ENCODE measurements around the gene BLTP3B. TPM values are rescaled to one million over a fixed set of nuclear protein-coding genes. Genes with fewer than 3 reads are reported as not detected.

BLTP3B gene
- total RNA-seq, 1 donor: 55.7 TPM

- no peak for TF ChIP-seq CTCF (IDR thresholded peaks at IDR 0.05; ENCODE audit: extremely low read depth, low read depth, low read length)
- no peak overlapping the region for H3K4me3 ChIP-seq (ENCODE audit: insufficient read depth, low read length)
- no peaks in the 10 kb centered on the region for H3K36me3 ChIP-seq (ENCODE audit: insufficient read depth, low read length)
- no peak overlapping the region for H2AFZ ChIP-seq (ENCODE audit: low read length)
- H3K4me1 ChIP-seq (ENCODE audit: insufficient read depth, low read length): no peaks in the 10 kb centered on the region
- H3K27ac ChIP-seq (ENCODE audit: low read depth, low read length): no peak overlapping the region
- H3K27me3 ChIP-seq (ENCODE audit: insufficient read depth, low read length): peaks cover 4% of the 10 kb centered on the region
- H4K20me1 ChIP-seq (ENCODE audit: insufficient read depth, low read length): peaks cover 2% of the 10 kb centered on the region
- no peaks in the 10 kb centered on the region for H3K9me3 ChIP-seq (ENCODE audit: low read depth, low read length)
- no peaks in the 10 kb centered on the region for H3K79me2 ChIP-seq (ENCODE audit: insufficient read depth, low read length)
- no peak overlapping the region for H3K4me2 ChIP-seq (ENCODE audit: insufficient read depth, low read length)
- no peak for DNase-seq (ENCODE audit: insufficient read length, low spot score, missing footprints)
These were observed 23.6 kb upstream of the BLTP3B start for GRCh38 chr12:100166232-100166631.

- H3K4me1 ChIP-seq (ENCODE audit: insufficient read depth, low read length): no peaks in the 10 kb centered on the region
- H3K4me3 ChIP-seq (ENCODE audit: insufficient read depth, low read length): no peak overlapping the region
- H4K20me1 ChIP-seq (ENCODE audit: insufficient read depth, low read length): peaks cover 2% of the 10 kb centered on the region
- no peaks in the 10 kb centered on the region for H3K36me3 ChIP-seq (ENCODE audit: insufficient read depth, low read length)
- peaks cover 4% of the 10 kb centered on the region for H3K27me3 ChIP-seq (ENCODE audit: insufficient read depth, low read length)
- H3K79me2 ChIP-seq (ENCODE audit: insufficient read depth, low read length): no peaks in the 10 kb centered on the region
- no peak overlapping the region for H3K4me2 ChIP-seq (ENCODE audit: insufficient read depth, low read length)
- no peak for DNase-seq (ENCODE audit: insufficient read length, low spot score, missing footprints)
- no peak overlapping the region for H2AFZ ChIP-seq (ENCODE audit: low read length)
- H3K9me3 ChIP-seq (ENCODE audit: low read depth, low read length): no peaks in the 10 kb centered on the region
- H3K27ac ChIP-seq (ENCODE audit: low read depth, low read length): no peak overlapping the region
- TF ChIP-seq CTCF (IDR thresholded peaks at IDR 0.05; ENCODE audit: extremely low read depth, low read depth, low read length): no peak
These were observed 22.7 kb upstream of the BLTP3B start for GRCh38 chr12:100165356-100165755.

- Histone ChIP-seq H3K27ac (ENCODE audit: low read depth, low read length) (no peak overlapping the region), H3K27me3 (ENCODE audit: insufficient read depth, low read length) (peaks cover 4% of the 10 kb centered on the region), H3K4me2 (ENCODE audit: insufficient read depth, low read length) (peak overlapping the region; percentile 74), H3K79me2 (ENCODE audit: insufficient read depth, low read length) (no peaks in the 10 kb centered on the region), H3K4me3 (ENCODE audit: insufficient read depth, low read length) (peak overlapping the region; percentile 51), H3K36me3 (ENCODE audit: insufficient read depth, low read length) (no peaks in the 10 kb centered on the region), H3K4me1 (ENCODE audit: insufficient read depth, low read length) (no peaks in the 10 kb centered on the region), H2AFZ (ENCODE audit: low read length) (peak overlapping the region; percentile 44), H3K9me3 (ENCODE audit: low read depth, low read length) (no peaks in the 10 kb centered on the region), H4K20me1 (ENCODE audit: insufficient read depth, low read length) (peaks cover 2% of the 10 kb centered on the region)
- TF ChIP-seq CTCF (IDR thresholded peaks at IDR 0.05; ENCODE audit: extremely low read depth, low read depth, low read length): no peak
- no peak for DNase-seq (ENCODE audit: insufficient read length, low spot score, missing footprints)
These were observed 21.6 kb upstream of the BLTP3B start for GRCh38 chr12:100164153-100164704.

GRCh38 chr12:100163416-100164152, 20.9 kb upstream of the BLTP3B start:
- Histone ChIP-seq H3K4me3 (ENCODE audit: insufficient read depth, low read length) (peak overlapping the region; percentile 51), H3K4me1 (ENCODE audit: insufficient read depth, low read length) (no peaks in the 10 kb centered on the region), H3K9me3 (ENCODE audit: low read depth, low read length) (no peaks in the 10 kb centered on the region), H3K79me2 (ENCODE audit: insufficient read depth, low read length) (no peaks in the 10 kb centered on the region), H3K4me2 (ENCODE audit: insufficient read depth, low read length) (peak overlapping the region; percentile 74), H3K36me3 (ENCODE audit: insufficient read depth, low read length) (no peaks in the 10 kb centered on the region), H4K20me1 (ENCODE audit: insufficient read depth, low read length) (peaks cover 2% of the 10 kb centered on the region), H3K27ac (ENCODE audit: low read depth, low read length) (no peak overlapping the region), H3K27me3 (ENCODE audit: insufficient read depth, low read length) (peaks cover 4% of the 10 kb centered on the region), H2AFZ (ENCODE audit: low read length) (peak overlapping the region; percentile 44)
- no peak for TF ChIP-seq CTCF (IDR thresholded peaks at IDR 0.05; ENCODE audit: extremely low read depth, low read depth, low read length)
- DNase-seq (ENCODE audit: insufficient read length, low spot score, missing footprints): peak; percentile 96
